GM19328 (cell line): ENCODE measurements around the gene PEAK1.
A peak's percentile ranks its signal among the peaks of the same experiment; 100 is the strongest.

ENCODE experiments used
- ATAC-seq: cut with Tn5 transposase; IDR thresholded peaks from one replicate; pipeline ENCODE4 v1.9.1; 2021; ENCODE audit warnings: mild to moderate bottlenecking, moderate library complexity; ENCODE audit not compliant: unreplicated experiment

PEAK1 gene

DNA sequence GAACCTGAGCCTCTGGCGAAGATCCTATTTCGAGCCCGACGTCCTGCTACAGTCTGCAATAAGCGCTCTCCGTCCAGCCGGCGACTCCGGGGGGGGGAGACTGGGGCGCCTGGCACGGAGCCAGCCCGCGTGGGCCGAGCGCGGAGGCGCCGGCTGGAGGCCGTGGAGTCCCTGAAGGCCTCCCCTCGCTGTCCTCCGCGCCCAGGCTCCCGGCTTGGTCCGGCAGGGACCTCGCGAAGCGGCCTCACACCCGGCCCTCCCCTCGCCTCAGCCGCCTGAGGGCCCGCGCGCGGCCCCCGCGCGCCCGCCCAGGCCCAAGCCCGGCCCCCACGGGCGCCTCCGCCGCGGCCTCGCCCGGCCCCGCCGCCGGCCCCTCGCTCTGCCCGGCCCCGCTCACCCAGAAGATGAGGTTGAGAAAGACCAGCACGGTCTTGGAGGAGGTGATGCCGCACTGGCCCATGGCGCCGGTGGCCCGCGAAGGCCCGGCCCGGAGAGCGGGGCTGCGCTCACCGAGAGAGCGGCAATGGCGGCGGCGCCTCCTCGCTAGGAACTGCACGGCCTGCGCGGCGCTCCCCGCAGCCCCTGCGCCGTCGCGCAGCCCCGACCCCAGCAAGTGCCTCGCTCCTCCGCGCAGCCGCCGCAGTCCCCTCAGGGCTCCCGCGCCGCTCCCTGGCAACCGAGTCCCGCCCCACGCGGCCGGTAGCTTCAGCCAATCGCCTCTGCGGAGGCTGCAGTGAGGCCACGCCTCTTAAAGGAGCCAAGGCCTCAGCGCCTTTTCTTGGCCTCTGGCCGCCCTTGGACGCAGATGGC, 349.2 kb downstream of the PEAK1 start, which contains the start of gene TSPAN3:
Gene TSPAN3, minus strand, starts transcription at position 615 of the 810 bp plus-strand sequence. Its CDS starts 155 bp downstream, at position 460.
- ATAC-seq: peak; percentile 91

GRCh38 chr15:77070180-77070494, 349.8 kb downstream of the PEAK1 start:
- ATAC-seq: no peak

DNA sequence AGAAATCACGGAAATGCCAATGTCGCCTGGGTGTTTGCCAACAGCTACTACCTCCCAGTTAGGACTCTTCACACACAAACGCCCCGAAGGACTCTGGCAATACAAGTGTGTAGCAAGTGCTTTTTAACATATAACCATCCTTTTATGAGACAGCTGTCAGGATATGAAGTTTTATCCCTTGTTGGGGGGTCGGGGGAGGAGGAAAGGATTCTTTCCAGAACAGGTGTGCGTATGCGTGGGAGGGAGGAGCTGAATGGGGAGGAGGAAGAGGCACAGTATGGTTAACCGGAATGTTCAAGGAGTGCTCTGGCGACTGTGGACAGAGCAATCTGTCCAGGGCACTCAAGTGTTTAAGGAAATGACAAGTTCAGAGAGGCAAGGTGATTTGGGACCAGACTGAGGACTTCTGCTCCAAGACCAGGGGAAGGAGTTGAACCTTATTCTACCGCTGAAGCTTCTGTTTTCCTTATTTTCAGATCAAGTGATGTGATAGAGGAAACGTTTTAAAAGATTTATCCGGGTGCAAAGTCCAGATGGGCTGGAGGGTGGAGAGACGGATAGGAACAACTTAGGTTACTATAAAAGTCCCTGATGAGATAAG, 350.3 kb downstream of the PEAK1 start:
- no peak for ATAC-seq

DNA sequence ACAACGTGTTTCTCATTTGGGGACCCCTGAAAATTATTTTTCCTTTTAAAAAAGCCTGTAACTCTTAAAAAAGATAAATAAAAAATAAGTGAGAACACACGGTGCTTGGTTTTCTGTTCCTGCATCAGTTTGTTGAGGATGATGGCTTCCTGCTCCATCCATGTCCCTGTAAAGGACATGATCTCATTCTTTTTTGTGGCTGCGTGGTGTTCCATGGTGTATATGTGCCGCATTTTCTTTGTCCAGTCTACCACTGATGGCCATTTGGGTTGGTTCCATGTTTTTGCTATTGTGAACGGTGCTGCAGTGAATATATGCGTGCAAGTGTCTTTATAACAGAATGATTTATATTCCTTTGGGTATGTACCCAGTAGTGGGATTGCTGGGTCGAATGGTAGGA, 351.3 kb downstream of the PEAK1 start:
- ATAC-seq: no peak

GRCh38 chr15:77067691-77068367, 352.1 kb downstream of the PEAK1 start:
- no peak for ATAC-seq

DNA sequence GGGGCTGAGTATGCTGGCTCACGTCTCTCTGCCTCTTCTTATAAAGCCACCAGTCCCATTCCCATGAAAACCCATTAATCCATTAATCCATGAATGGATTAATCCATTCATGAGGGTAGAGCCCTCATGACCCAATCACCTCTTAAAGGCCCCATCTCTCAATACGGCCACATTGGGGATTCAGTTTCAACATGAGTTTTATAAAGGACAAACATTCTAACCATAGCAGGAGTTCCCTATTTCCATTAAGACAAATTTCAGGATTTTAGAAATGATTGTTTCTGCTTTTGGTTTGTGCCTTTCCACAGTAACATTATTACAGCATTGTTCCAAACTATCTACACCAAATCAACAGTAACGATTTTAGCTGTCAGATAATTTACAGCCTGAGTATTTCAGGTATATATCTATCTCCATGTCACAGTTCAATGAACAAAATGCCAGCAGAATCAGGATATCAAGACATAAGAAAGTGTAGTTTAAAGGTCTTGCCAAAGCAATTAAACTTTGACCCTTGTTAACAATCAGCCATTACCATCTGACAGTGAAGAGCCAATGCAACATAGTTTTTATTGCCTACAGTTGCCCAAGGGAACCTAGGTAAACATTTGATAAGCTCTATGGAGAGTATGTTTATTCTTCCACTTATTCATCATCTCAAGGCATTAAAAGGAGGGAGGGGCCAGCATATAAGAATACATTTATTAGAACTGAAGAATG, 352.8 kb downstream of the PEAK1 start:
- no peak for ATAC-seq

- no peak for ATAC-seq
These were observed 355.2 kb downstream of the PEAK1 start for GRCh38 chr15:77064539-77065308.

GRCh38 chr15:77064063-77064462, 355.8 kb downstream of the PEAK1 start:
- no peak for ATAC-seq

DNA sequence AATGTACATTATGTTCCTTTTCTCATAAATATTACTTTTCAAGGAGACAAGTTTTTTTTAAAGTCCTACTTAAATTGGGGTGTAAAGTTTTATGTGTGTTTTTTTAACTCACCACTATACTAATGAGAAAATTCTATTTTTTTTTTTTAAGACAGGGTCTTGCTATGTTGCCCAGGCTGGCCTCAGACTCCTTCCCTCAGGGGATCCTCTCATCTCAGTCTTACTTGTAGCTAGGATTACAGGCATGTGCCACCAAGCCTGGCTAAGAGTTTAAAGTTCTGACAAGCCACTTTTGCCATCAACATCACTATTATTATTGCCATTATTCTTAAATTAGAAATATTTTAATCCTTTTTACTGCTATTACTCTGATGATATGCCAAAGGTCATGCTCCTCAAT, 356.7 kb downstream of the PEAK1 start:
- no peak for ATAC-seq

GRCh38 chr15:77060546-77060945, 359.4 kb downstream of the PEAK1 start:
- ATAC-seq: no peak

GRCh38 chr15:77059786-77060361, 360.0 kb downstream of the PEAK1 start:
- no peak for ATAC-seq

DNA sequence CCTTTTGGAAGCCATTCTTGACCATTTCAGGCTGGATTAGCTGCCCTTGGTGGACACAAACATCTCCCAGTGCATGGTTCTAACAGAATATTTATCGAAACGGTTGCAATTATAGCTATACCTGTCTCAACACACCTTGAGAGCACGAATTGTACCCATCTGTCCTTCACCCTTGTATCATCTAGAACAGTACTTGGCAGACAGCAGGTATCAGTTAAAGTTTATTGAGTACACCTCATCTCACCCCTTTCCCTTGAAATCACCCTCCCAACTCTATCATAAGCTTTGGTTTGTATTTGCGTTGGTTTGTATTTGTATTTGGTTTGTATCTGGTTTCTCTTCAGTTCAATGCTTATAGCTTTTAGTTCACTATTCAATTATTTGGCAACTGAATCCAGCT, 361.4 kb downstream of the PEAK1 start:
- no peak for ATAC-seq

GRCh38 chr15:77057685-77058084, 362.2 kb downstream of the PEAK1 start:
- no peak for ATAC-seq

- no peak for ATAC-seq
These were observed 362.8 kb downstream of the PEAK1 start for GRCh38 chr15:77057072-77057471.

DNA sequence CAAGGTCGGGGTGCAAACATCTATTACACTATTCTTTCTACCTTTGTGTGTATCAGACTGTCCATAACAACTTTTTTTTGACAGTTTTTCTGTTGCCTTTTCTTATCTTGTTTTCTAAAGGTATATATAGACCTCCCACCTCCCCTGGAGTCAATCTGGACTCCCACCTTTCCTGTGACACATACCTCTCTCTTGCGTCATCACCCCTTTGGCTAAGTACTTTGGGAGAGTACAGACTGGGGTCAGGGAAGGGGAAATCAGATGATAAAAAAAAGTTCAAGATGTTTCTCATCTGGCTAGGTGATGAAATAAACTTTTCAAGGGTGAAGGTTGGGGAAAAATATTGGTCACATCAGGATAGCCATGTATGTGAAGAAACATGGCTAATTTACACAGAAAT, 366.2 kb downstream of the PEAK1 start:
- ATAC-seq: no peak

GRCh38 chr15:77052556-77052955, 367.3 kb downstream of the PEAK1 start:
- no peak for ATAC-seq
